Measurements from ENCODE around the gene IER3. TPM values are rescaled to one million over a fixed set of nuclear protein-coding genes. Genes with fewer than 3 reads are reported as not detected.
A peak's percentile ranks its signal among the peaks of the same experiment; 100 is the strongest.

IER3 gene
- total and polyA plus RNA-seq, 2 experiments from 2014 or later, result 19.9 to 21.2 TPM

DNA sequence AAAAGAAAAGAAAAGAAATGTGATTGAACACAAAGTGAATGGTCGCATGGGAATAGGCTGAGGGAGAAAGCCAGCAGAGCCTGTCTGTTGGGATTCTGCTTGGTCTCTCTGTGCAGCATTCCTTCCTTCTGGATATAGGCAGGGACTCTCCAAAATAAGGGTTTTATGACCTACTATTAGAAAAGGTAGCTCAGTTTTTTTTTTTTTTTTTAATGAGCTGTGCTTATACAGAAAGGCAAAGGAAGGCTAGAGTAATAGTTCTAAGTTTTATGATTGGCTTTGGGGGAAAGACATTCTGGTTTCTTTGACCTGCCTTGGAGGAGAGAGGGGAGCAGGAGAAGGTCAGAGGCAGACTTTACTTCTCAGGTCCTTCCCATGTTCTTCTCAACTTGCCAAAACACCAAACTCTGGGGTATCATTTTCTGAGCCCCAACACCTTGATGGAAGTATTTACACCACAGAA, 18.8 kb upstream of the IER3 start:
- H3K4me3 ChIP-seq, result no peak overlapping the region
- no peaks in the 10 kb centered on the region for H3K9me2 ChIP-seq (ENCODE audit: insufficient read depth)
- H3K36me3 Mint-ChIP-seq (ENCODE audit: low read depth), result no peaks in the 10 kb centered on the region
- H3K4me2 ChIP-seq, result peak overlapping the region; percentile 67; the same call in 1 of the 2 replicates
- H3K27me3 Mint-ChIP-seq (ENCODE audit: insufficient read depth, low read depth, poor library complexity), result peaks cover 12% of the 10 kb centered on the region
- H3K4me1 ChIP-seq (ENCODE audit: insufficient read depth), result peaks cover 26% of the 10 kb centered on the region
- ATAC-seq (no peak), DNase-seq (ENCODE audit: low spot score) (no peak)
- H3K27ac ChIP-seq (ENCODE audit: low read depth), result peak overlapping the region; percentile 93; the same call in 1 of the 2 replicates
- H3K4me1 Mint-ChIP-seq, result peaks cover 48% of the 10 kb centered on the region
- peak overlapping the region; percentile 92 for H2AFZ ChIP-seq
- H3F3A ChIP-seq (replicated peaks; ENCODE audit: low read depth), result no peaks in the 10 kb centered on the region
- H3K79me2 ChIP-seq (replicated peaks; ENCODE audit: insufficient read depth), result no peaks in the 10 kb centered on the region
- no peak overlapping the region; the same call in 2 of the 3 replicates for H3K4me3 Mint-ChIP-seq
- no peaks in the 10 kb centered on the region for H3K27me3 ChIP-seq (ENCODE audit: insufficient read depth)
- H3K9me3 Mint-ChIP-seq, result no peaks in the 10 kb centered on the region; the same call in 2 of the 3 replicates
- H3K27ac Mint-ChIP-seq, result peak overlapping the region; percentile 72
- H4K20me1 ChIP-seq (replicated peaks; ENCODE audit: insufficient read depth), result no peaks in the 10 kb centered on the region
- TF ChIP-seq STAT1 (IDR thresholded peaks at IDR 0.05; ENCODE audit: unreplicated experiment) (no peak), JUNB (IDR thresholded peaks at IDR 0.05; ENCODE audit: unreplicated experiment) (no peak), EZH2 (IDR thresholded peaks at IDR 0.05; ENCODE audit: low read depth, unreplicated experiment) (no peak), ZNF114 (CRISPR knock-in tag; IDR thresholded peaks at IDR 0.05) (no peak), NANOG (IDR thresholded peaks at IDR 0.05; ENCODE audit: borderline replicate concordance) (no peak), ZNF331 (CRISPR knock-in tag; IDR thresholded peaks at IDR 0.05; ENCODE audit: low read depth) (no peak), EZH2phosphoT487 (IDR thresholded peaks at IDR 0.05; ENCODE audit: unreplicated experiment) (no peak), POLR2AphosphoS5 (IDR thresholded peaks at IDR 0.05; ENCODE audit: low read depth) (no peak), CREB1 (CRISPR knock-in tag; IDR thresholded peaks at IDR 0.05; ENCODE audit: low read depth) (no peak)
- TF ChIP-seq, protein P1, sequence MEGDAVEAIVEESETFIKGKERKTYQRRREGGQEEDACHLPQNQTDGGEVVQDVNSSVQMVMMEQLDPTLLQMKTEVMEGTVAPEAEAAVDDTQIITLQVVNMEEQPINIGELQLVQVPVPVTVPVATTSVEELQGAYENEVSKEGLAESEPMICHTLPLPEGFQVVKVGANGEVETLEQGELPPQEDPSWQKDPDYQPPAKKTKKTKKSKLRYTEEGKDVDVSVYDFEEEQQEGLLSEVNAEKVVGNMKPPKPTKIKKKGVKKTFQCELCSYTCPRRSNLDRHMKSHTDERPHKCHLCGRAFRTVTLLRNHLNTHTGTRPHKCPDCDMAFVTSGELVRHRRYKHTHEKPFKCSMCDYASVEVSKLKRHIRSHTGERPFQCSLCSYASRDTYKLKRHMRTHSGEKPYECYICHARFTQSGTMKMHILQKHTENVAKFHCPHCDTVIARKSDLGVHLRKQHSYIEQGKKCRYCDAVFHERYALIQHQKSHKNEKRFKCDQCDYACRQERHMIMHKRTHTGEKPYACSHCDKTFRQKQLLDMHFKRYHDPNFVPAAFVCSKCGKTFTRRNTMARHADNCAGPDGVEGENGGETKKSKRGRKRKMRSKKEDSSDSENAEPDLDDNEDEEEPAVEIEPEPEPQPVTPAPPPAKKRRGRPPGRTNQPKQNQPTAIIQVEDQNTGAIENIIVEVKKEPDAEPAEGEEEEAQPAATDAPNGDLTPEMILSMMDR (conservative IDR thresholded peaks at IDR 0.05; ENCODE audit: low read depth in 2 of 2), result no peak
- TF ChIP-seq, protein P2, sequence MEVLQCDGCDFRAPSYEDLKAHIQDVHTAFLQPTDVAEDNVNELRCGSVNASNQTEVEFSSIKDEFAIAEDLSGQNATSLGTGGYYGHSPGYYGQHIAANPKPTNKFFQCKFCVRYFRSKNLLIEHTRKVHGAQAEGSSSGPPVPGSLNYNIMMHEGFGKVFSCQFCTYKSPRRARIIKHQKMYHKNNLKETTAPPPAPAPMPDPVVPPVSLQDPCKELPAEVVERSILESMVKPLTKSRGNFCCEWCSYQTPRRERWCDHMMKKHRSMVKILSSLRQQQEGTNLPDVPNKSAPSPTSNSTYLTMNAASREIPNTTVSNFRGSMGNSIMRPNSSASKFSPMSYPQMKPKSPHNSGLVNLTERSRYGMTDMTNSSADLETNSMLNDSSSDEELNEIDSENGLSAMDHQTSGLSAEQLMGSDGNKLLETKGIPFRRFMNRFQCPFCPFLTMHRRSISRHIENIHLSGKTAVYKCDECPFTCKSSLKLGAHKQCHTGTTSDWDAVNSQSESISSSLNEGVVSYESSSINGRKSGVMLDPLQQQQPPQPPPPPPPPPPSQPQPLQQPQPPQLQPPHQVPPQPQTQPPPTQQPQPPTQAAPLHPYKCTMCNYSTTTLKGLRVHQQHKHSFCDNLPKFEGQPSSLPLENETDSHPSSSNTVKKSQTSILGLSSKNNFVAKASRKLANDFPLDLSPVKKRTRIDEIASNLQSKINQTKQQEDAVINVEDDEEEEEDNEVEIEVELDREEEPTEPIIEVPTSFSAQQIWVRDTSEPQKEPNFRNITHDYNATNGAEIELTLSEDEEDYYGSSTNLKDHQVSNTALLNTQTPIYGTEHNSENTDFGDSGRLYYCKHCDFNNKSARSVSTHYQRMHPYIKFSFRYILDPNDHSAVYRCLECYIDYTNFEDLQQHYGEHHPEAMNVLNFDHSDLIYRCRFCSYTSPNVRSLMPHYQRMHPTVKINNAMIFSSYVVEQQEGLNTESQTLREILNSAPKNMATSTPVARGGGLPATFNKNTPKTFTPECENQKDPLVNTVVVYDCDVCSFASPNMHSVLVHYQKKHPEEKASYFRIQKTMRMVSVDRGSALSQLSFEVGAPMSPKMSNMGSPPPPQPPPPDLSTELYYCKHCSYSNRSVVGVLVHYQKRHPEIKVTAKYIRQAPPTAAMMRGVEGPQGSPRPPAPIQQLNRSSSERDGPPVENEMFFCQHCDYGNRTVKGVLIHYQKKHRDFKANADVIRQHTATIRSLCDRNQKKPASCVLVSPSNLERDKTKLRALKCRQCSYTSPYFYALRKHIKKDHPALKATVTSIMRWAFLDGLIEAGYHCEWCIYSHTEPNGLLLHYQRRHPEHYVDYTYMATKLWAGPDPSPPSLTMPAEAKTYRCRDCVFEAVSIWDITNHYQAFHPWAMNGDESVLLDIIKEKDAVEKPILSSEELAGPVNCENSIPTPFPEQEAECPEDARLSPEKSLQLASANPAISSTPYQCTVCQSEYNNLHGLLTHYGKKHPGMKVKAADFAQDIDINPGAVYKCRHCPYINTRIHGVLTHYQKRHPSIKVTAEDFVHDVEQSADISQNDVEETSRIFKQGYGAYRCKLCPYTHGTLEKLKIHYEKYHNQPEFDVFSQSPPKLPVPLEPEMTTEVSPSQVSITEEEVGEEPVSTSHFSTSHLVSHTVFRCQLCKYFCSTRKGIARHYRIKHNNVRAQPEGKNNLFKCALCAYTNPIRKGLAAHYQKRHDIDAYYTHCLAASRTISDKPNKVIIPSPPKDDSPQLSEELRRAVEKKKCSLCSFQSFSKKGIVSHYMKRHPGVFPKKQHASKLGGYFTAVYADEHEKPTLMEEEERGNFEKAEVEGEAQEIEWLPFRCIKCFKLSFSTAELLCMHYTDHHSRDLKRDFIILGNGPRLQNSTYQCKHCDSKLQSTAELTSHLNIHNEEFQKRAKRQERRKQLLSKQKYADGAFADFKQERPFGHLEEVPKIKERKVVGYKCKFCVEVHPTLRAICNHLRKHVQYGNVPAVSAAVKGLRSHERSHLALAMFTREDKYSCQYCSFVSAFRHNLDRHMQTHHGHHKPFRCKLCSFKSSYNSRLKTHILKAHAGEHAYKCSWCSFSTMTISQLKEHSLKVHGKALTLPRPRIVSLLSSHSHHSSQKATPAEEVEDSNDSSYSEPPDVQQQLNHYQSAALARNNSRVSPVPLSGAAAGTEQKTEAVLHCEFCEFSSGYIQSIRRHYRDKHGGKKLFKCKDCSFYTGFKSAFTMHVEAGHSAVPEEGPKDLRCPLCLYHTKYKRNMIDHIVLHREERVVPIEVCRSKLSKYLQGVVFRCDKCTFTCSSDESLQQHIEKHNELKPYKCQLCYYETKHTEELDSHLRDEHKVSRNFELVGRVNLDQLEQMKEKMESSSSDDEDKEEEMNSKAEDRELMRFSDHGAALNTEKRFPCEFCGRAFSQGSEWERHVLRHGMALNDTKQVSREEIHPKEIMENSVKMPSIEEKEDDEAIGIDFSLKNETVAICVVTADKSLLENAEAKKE (CRISPR knock-in tag; IDR thresholded peaks at IDR 0.05), result no peak
- TF ChIP-seq, protein P3, sequence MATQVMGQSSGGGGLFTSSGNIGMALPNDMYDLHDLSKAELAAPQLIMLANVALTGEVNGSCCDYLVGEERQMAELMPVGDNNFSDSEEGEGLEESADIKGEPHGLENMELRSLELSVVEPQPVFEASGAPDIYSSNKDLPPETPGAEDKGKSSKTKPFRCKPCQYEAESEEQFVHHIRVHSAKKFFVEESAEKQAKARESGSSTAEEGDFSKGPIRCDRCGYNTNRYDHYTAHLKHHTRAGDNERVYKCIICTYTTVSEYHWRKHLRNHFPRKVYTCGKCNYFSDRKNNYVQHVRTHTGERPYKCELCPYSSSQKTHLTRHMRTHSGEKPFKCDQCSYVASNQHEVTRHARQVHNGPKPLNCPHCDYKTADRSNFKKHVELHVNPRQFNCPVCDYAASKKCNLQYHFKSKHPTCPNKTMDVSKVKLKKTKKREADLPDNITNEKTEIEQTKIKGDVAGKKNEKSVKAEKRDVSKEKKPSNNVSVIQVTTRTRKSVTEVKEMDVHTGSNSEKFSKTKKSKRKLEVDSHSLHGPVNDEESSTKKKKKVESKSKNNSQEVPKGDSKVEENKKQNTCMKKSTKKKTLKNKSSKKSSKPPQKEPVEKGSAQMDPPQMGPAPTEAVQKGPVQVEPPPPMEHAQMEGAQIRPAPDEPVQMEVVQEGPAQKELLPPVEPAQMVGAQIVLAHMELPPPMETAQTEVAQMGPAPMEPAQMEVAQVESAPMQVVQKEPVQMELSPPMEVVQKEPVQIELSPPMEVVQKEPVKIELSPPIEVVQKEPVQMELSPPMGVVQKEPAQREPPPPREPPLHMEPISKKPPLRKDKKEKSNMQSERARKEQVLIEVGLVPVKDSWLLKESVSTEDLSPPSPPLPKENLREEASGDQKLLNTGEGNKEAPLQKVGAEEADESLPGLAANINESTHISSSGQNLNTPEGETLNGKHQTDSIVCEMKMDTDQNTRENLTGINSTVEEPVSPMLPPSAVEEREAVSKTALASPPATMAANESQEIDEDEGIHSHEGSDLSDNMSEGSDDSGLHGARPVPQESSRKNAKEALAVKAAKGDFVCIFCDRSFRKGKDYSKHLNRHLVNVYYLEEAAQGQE (IDR thresholded peaks at IDR 0.05; ENCODE audit: unreplicated experiment), result no peak
- TF ChIP-seq, protein P4, sequence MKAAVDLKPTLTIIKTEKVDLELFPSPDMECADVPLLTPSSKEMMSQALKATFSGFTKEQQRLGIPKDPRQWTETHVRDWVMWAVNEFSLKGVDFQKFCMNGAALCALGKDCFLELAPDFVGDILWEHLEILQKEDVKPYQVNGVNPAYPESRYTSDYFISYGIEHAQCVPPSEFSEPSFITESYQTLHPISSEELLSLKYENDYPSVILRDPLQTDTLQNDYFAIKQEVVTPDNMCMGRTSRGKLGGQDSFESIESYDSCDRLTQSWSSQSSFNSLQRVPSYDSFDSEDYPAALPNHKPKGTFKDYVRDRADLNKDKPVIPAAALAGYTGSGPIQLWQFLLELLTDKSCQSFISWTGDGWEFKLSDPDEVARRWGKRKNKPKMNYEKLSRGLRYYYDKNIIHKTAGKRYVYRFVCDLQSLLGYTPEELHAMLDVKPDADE (IDR thresholded peaks at IDR 0.05), result no peak
- H3K36me3 ChIP-seq (ENCODE audit: insufficient read depth), result no peaks in the 10 kb centered on the region
